Measurements from ENCODE around the gene SHISA8. TPM values are rescaled to one million over a fixed set of nuclear protein-coding genes. Genes with fewer than 3 reads are reported as not detected.

SHISA8 gene
- total and polyA plus RNA-seq, 2 of the 13 experiments (the other 11 are each of a cell fraction or from before 2014, with no cell fraction given), result not detected

DNA sequence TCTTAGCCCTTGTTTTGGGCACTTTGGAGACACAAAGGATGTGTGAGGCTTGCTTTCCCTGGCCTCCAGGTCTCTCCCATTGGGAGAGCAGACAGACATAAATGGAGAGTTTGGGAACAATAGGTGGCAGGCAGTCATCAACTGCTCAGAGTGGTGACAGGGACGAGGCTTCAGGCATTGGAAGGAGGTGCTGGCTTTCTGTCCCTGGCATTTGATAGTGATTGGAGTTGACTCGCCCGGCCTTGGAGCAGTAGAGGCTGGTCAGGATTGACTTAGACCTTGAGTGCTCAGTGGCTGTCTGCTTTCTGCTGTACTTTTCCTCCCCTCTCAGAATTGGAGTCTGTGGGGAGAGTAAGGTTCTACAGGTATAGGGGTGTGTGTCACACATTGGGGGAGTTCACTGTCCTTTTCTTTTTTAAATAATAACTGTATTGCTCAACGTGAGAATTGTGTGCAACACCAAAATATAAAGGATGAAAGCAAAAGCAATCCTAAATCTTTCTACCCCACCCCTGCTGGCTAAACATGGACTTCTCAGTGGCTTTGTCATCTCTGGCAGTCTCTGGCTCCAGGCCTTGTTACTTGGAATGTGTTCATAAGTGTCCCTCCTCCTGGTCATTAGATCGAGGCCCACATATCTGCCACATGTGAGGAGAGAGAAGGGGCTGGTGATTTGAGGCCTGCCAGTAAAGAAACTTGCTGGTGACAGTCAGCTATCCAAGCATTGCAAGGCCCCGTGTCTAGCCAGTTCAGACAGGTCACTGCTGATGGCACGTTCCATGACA is 21.1 kb downstream of the SHISA8 start:
- H3K27me3 ChIP-seq (ENCODE audit: control insufficient read depth in 1 of 2, insufficient read depth in 2 of 2, low read length in 2 of 2), result no peaks in the 10 kb centered on the region
- BruUV-seq (replicated peaks), result no TSS peak
- DNase-seq (ENCODE audit: low spot score) (no peak), ATAC-seq (no peak), FAIRE-seq (no peak)
- ChIA-PET CTCF (ENCODE audit: low intra/inter-chr PET ratio, low total read pairs) (no interaction called here), POLR2A (no interaction called here)
- no peak overlapping the region for H3K4me2 ChIP-seq (ENCODE audit: low read depth, low read length)
- H3K9me3 ChIP-seq (ENCODE audit: low read length), result no peaks in the 10 kb centered on the region
- H3K4me1 ChIP-seq (ENCODE audit: insufficient read depth, low read length), result no peaks in the 10 kb centered on the region
- H3K79me2 ChIP-seq (ENCODE audit: insufficient read depth, low read length), result no peaks in the 10 kb centered on the region
- peaks cover 12% of the 10 kb centered on the region; the same call in 1 of the 2 replicates for H4K20me1 ChIP-seq (ENCODE audit: insufficient read depth, low read length)
- in situ Hi-C loops (cut with HindIII; ENCODE audit: extremely low pct_ligation_motif_present, low pct_unique_long_range_greater_than_20kb), result no loop called here
- H3K9ac ChIP-seq (ENCODE audit: insufficient read depth, low read depth, low read length), result no peak overlapping the region
- intact Hi-C loops (cut with micrococcal nuclease; ENCODE audit: unreplicated experiment), result no loop called here
- no peak for TF ChIP-seq MEF2D (CRISPR knock-in tag; IDR thresholded peaks at IDR 0.05)
- TF ChIP-seq ZNF382 (CRISPR knock-in tag; IDR thresholded peaks at IDR 0.05; ENCODE audit: borderline replicate concordance), result no peak
- no peak for TF ChIP-seq ZKSCAN5 (CRISPR knock-in tag; IDR thresholded peaks at IDR 0.05)
- TF ChIP-seq, protein P1, sequence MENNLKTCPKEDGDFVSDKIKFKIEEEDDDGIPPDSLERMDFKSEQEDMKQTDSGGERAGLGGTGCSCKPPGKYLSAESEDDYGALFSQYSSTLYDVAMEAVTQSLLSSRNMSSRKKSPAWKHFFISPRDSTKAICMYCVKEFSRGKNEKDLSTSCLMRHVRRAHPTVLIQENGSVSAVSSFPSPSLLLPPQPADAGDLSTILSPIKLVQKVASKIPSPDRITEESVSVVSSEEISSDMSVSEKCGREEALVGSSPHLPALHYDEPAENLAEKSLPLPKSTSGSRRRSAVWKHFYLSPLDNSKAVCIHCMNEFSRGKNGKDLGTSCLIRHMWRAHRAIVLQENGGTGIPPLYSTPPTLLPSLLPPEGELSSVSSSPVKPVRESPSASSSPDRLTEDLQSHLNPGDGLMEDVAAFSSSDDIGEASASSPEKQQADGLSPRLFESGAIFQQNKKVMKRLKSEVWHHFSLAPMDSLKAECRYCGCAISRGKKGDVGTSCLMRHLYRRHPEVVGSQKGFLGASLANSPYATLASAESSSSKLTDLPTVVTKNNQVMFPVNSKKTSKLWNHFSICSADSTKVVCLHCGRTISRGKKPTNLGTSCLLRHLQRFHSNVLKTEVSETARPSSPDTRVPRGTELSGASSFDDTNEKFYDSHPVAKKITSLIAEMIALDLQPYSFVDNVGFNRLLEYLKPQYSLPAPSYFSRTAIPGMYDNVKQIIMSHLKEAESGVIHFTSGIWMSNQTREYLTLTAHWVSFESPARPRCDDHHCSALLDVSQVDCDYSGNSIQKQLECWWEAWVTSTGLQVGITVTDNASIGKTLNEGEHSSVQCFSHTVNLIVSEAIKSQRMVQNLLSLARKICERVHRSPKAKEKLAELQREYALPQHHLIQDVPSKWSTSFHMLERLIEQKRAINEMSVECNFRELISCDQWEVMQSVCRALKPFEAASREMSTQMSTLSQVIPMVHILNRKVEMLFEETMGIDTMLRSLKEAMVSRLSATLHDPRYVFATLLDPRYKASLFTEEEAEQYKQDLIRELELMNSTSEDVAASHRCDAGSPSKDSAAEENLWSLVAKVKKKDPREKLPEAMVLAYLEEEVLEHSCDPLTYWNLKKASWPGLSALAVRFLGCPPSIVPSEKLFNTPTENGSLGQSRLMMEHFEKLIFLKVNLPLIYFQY (CRISPR knock-in tag; IDR thresholded peaks at IDR 0.05; ENCODE audit: borderline replicate concordance), result no peak
- TF ChIP-seq, protein P2, sequence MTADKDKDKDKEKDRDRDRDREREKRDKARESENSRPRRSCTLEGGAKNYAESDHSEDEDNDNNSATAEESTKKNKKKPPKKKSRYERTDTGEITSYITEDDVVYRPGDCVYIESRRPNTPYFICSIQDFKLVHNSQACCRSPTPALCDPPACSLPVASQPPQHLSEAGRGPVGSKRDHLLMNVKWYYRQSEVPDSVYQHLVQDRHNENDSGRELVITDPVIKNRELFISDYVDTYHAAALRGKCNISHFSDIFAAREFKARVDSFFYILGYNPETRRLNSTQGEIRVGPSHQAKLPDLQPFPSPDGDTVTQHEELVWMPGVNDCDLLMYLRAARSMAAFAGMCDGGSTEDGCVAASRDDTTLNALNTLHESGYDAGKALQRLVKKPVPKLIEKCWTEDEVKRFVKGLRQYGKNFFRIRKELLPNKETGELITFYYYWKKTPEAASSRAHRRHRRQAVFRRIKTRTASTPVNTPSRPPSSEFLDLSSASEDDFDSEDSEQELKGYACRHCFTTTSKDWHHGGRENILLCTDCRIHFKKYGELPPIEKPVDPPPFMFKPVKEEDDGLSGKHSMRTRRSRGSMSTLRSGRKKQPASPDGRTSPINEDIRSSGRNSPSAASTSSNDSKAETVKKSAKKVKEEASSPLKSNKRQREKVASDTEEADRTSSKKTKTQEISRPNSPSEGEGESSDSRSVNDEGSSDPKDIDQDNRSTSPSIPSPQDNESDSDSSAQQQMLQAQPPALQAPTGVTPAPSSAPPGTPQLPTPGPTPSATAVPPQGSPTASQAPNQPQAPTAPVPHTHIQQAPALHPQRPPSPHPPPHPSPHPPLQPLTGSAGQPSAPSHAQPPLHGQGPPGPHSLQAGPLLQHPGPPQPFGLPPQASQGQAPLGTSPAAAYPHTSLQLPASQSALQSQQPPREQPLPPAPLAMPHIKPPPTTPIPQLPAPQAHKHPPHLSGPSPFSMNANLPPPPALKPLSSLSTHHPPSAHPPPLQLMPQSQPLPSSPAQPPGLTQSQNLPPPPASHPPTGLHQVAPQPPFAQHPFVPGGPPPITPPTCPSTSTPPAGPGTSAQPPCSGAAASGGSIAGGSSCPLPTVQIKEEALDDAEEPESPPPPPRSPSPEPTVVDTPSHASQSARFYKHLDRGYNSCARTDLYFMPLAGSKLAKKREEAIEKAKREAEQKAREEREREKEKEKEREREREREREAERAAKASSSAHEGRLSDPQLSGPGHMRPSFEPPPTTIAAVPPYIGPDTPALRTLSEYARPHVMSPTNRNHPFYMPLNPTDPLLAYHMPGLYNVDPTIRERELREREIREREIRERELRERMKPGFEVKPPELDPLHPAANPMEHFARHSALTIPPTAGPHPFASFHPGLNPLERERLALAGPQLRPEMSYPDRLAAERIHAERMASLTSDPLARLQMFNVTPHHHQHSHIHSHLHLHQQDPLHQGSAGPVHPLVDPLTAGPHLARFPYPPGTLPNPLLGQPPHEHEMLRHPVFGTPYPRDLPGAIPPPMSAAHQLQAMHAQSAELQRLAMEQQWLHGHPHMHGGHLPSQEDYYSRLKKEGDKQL (CRISPR knock-in tag; IDR thresholded peaks at IDR 0.05; ENCODE audit: low read depth), result no peak
- TF ChIP-seq POLR2G (IDR thresholded peaks at IDR 0.05; ENCODE audit: low read depth, low read length), result peak; percentile 25; the same call in 1 of the 2 replicates
- WGBS (ENCODE audit: low lambda C conversion rate), result 94% methylated on average over 6 of the region's 7 CpGs
- no peak overlapping the region for H3K27ac ChIP-seq (ENCODE audit: extremely low read length, insufficient read depth, low read length)
- no peak overlapping the region for H2AFZ ChIP-seq (ENCODE audit: low read length)
- H3K36me3 ChIP-seq (replicated peaks in 1 of 2; ENCODE audit: control insufficient read depth in 1 of 2, insufficient read depth in 2 of 2, low read length in 2 of 2), result peaks cover 40 to 82% of the 10 kb centered on the region in 2 experiments
- no peak overlapping the region for H3K4me3 ChIP-seq (replicated peaks in 1 of 3; ENCODE audit: insufficient read depth in 1 of 3, low read depth in 2 of 3, low read length in 3 of 3)

All from HepG2 (cell line).